Midbrain (tissue), 1 donor: ENCODE measurements around the gene TMUB2.

Experiments
- DNase-seq: peaks from one replicate; lab custom pipeline; 2025; lab: John Stamatoyannopoulos, UW

The TMUB2 gene

GRCh38 chr17:44176671-44177501 lies 9.9 kb upstream of the TMUB2 start:
- no peak for DNase-seq

GRCh38 chr17:44177640-44178039 lies 9.1 kb upstream of the TMUB2 start:
- DNase-seq = no peak

GRCh38 chr17:44178133-44178532 lies 8.6 kb upstream of the TMUB2 start:
- no peak for DNase-seq

GRCh38 chr17:44183024-44183423 lies 3.7 kb upstream of the TMUB2 start:
- DNase-seq = no peak

- no peak for DNase-seq
These were observed 2.5 kb upstream of the TMUB2 start for GRCh38 chr17:44184212-44184810.

GRCh38 chr17:44187131-44187899 lies 543 bp downstream of the TMUB2 start:
- DNase-seq = no peak

GRCh38 chr17:44188576-44189403 lies 2.0 kb downstream of the TMUB2 start:
- DNase-seq = no peak

- no peak for DNase-seq
These were observed 3.7 kb downstream of the TMUB2 start for GRCh38 chr17:44190481-44190880.

GRCh38 chr17:44191369-44191768 lies 4.6 kb downstream of the TMUB2 start:
- DNase-seq = no peak

- no peak for DNase-seq
These were observed 5.2 kb downstream of the TMUB2 start for GRCh38 chr17:44191941-44192496.

- no peak for DNase-seq
These were observed 6.0 kb downstream of the TMUB2 start for GRCh38 chr17:44192750-44193149.

- DNase-seq = no peak
These were observed 6.7 kb downstream of the TMUB2 start for GRCh38 chr17:44193326-44194084.

GRCh38 chr17:44197107-44197506 lies 10.3 kb downstream of the TMUB2 start:
- DNase-seq = no peak

GRCh38 chr17:44197980-44198720 lies 11.4 kb downstream of the TMUB2 start:
- no peak for DNase-seq

GRCh38 chr17:44198721-44199552 lies 12.2 kb downstream of the TMUB2 start:
- DNase-seq = peak; percentile 37

- peak; percentile 96 for DNase-seq
These were observed 13.0 kb downstream of the TMUB2 start, which contains the start of gene ATXN7L3 for GRCh38 chr17:44199553-44200477. TSS of gene ATXN7L3 (minus strand) at chr17:44199884. CDS start at chr17:44198070, 1,814 bp downstream.

- peak; percentile 39 for DNase-seq
These were observed 13.8 kb downstream of the TMUB2 start for GRCh38 chr17:44200478-44201155.
